ENCODE results near the gene ETS1.

ETS1 gene

DNA sequence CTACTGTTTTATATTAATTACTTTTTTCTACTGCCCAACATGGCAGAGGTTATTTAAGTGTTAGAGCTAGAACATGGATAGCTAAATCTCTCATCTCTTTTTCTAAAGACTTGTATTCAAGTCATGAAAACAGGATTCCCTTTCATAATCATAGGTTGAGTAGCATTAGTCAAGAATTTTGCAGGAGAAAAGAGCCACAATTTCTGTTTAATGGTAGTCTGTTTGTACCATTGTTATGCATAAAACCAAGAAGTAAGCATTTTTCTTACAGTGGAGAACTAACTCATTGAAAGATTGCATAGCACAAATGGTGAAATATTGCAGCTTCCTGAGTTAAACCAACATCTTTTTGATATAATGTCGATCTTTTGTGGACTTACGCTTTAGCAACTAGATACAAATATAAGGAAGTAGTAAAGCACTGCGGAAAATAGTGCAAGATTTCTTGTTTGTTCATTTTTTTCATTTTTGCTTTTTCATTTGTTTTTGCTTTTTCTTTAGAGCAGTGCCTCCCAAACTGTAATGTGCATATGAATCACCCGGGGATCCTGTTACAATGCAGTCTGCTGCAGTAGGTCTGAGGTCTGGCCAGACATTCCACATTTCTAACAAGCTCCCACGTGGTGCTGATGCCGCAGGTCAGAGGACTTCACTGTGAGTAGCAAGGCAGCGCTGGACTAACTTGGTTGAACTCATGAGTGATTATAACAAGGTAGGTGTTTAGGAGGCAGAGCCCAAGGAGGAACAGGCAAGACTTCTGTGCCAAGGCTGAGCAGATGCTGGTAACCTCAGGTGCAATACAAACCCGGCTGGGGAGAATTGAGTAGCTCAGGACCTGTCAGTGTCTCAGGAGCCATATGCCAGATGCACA, 4.6 kb downstream of the ETS1 start:
- TF ChIP-seq POLR2A (IDR thresholded peaks at IDR 0.05; ENCODE audit: extremely low read depth, insufficient read length) (no peak), MYC (IDR thresholded peaks at IDR 0.05; ENCODE audit: low read depth, low read length) (peak; percentile 48; the same call in 1 of the 2 replicates)
- peak; percentile 79 for DNase-seq (ENCODE audit: low read depth)
- peak overlapping the region; percentile 35 for H3K4me3 ChIP-seq (ENCODE audit: low read depth, low read length)

DNA sequence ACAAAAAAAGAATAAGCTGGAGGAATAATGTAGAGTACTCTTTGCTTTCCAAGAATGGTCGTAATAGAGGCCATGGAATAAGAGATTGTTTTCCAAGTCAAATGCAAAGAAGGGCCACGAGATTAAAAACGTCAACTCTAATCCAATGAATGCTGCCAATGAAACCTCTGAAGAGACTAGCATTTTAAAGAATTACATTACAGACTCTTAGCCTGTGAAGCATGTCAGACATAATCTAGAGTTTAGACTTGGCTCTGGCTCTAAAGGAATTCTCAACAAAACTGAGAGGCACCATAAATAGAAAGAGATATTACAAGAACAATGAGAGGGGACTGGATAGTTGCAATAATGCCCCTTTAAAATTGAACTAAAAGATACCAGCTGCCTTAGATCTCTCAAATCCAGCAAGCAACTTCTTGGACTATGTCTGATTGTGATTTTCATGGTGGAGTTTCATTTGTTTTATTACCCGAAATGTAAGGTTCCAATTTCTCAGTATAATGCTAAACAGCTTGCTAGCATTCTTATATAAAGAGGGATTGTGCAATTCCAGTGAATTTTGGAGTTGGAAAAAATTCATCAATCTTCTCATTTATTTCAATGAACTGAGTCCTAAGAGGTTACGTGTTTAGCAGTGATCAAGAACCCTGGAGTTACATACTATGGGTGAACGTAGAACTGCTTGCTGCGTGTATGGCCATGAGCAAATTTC, 5.6 kb downstream of the ETS1 start:
- no peak overlapping the region for H3K4me3 ChIP-seq (ENCODE audit: low read depth, low read length)
- no peak for TF ChIP-seq MYC (IDR thresholded peaks at IDR 0.05; ENCODE audit: low read depth, low read length)
- no peak for TF ChIP-seq POLR2A (IDR thresholded peaks at IDR 0.05; ENCODE audit: extremely low read depth, insufficient read length)
- TF ChIP-seq, protein P1, sequence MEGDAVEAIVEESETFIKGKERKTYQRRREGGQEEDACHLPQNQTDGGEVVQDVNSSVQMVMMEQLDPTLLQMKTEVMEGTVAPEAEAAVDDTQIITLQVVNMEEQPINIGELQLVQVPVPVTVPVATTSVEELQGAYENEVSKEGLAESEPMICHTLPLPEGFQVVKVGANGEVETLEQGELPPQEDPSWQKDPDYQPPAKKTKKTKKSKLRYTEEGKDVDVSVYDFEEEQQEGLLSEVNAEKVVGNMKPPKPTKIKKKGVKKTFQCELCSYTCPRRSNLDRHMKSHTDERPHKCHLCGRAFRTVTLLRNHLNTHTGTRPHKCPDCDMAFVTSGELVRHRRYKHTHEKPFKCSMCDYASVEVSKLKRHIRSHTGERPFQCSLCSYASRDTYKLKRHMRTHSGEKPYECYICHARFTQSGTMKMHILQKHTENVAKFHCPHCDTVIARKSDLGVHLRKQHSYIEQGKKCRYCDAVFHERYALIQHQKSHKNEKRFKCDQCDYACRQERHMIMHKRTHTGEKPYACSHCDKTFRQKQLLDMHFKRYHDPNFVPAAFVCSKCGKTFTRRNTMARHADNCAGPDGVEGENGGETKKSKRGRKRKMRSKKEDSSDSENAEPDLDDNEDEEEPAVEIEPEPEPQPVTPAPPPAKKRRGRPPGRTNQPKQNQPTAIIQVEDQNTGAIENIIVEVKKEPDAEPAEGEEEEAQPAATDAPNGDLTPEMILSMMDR (IDR thresholded peaks at IDR 0.05; ENCODE audit: low read depth, low read length), result no peak
- TF ChIP-seq, protein P2, sequence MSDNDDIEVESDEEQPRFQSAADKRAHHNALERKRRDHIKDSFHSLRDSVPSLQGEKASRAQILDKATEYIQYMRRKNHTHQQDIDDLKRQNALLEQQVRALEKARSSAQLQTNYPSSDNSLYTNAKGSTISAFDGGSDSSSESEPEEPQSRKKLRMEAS (IDR thresholded peaks at IDR 0.05; ENCODE audit: low read depth, low read length), result no peak
- DNase-seq (ENCODE audit: low read depth), result no peak

DNA sequence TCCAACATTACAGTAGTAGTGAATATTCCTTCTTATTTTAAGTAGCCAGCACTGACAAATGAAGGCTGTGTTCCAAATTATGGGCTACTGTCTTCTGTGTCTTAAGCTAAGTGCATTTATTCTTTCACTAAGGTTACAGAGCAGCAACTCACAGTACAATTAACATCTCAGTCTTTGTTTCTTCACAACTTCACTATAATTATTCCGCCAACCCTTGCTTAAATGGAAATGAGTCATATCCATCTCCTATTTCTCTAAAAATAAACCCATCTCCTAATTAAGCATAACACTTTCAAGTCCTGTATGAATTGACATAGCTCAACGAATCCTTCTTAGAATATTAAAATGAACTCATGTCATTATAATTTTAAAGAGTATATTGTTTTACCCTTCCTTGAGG, 6.7 kb downstream of the ETS1 start:
- DNase-seq (ENCODE audit: low read depth), result peak; percentile 56
- no peak for TF ChIP-seq POLR2A (IDR thresholded peaks at IDR 0.05; ENCODE audit: extremely low read depth, insufficient read length)
- TF ChIP-seq, protein P1 (IDR thresholded peaks at IDR 0.05; ENCODE audit: low read depth, low read length), result no peak
- TF ChIP-seq, protein P2 (IDR thresholded peaks at IDR 0.05; ENCODE audit: low read depth, low read length), result no peak
- TF ChIP-seq MYC (IDR thresholded peaks at IDR 0.05; ENCODE audit: low read depth, low read length), result no peak
- H3K4me3 ChIP-seq (ENCODE audit: low read depth, low read length), result no peak overlapping the region

DNA sequence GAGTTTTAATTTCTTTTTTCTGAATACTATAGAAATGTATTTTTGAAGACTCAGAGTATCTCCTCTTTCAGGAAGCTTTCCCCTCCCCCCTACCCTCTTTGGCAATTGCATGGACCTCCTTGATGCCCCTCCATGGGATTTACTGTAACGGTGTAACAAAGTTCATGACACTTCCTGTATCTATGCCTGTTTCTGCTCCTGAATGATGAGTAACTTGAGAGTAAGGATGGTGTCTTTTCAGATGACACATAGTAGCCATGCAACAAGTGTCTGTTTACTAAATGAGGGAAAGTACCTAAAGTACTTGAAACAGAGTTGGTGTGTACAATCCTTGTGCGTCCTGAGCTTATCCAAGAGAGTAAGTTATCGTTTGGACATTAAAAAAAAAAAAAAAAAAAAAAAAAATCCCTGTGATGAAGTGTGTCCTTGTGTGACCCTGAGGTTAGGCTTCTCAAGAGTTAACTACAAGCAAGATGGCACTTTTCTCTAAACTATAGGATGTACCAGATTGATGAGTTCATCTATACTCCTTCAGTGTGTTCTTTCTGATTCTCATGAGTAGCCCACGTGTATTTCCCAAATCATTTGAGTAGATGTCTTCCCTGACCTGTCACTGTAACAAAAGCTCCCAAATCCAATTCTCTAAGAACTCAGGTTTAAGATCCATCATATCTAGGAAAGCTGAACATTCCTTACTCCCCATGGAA, 7.4 kb downstream of the ETS1 start:
- TF ChIP-seq POLR2A (IDR thresholded peaks at IDR 0.05; ENCODE audit: extremely low read depth, insufficient read length), result no peak
- TF ChIP-seq MYC (IDR thresholded peaks at IDR 0.05; ENCODE audit: low read depth, low read length), result no peak
- TF ChIP-seq, protein P1 (IDR thresholded peaks at IDR 0.05; ENCODE audit: low read depth, low read length), result no peak
- TF ChIP-seq, protein P2 (IDR thresholded peaks at IDR 0.05; ENCODE audit: low read depth, low read length), result no peak
- H3K4me3 ChIP-seq (ENCODE audit: low read depth, low read length), result no peak overlapping the region
- peak; percentile 63 for DNase-seq (ENCODE audit: low read depth)

DNA sequence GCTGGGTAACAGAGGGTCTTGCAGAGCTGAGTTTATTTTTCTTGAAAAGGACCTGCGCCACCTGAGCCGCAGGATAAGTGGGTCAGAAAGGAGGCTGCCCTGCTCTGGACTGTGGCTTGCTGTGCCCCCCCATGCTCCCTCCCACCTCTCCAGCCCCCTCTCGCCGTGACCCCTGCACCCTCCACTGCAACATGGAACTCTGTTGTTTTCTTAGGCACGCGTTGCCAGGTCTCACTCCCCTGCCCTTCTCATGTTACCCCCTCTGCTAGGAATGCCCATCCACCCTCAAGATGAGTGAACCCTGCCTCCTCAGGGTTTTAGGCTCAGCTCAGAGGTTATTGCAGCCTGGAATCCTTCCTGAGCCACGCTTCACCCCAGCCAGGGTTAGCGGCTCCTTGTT, 10.8 kb downstream of the ETS1 start:
- peak overlapping the region; percentile 39 for H3K4me3 ChIP-seq (ENCODE audit: low read depth, low read length)
- DNase-seq (ENCODE audit: low read depth), result no peak
- no peak for TF ChIP-seq POLR2A (IDR thresholded peaks at IDR 0.05; ENCODE audit: extremely low read depth, insufficient read length)
- TF ChIP-seq, protein P1 (IDR thresholded peaks at IDR 0.05; ENCODE audit: low read depth, low read length), result no peak
- TF ChIP-seq, protein P2 (IDR thresholded peaks at IDR 0.05; ENCODE audit: low read depth, low read length), result no peak
- no peak for TF ChIP-seq MYC (IDR thresholded peaks at IDR 0.05; ENCODE audit: low read depth, low read length)
